WTC11 (cell line): ENCODE measurements around the gene SOCS6.

Experiments used
- TEAD4 ChIP-seq: sonication (generic); formaldehyde crosslinking; IDR thresholded peaks from 2 replicates; pipeline ENCODE4 v1.8.0; 2022; ENCODE audit warnings: mild to moderate bottlenecking, missing genetic modification reagents
- TF ChIP-seq, protein P1 (sequence below): fragments of 200-600 bp; IDR thresholded peaks from 2 replicates; pipeline ENCODE4 v1.8.0; 2022; ENCODE audit warnings: antibody characterized with exemption
- TF ChIP-seq, protein P2 (sequence below): sonication (generic); formaldehyde crosslinking; conservative IDR thresholded peaks from 2 replicates; pipeline ENCODE4 v1.8.1; 2022; ENCODE audit warnings: mild to moderate bottlenecking, missing genetic modification reagents
- TF ChIP-seq, protein P3 (sequence below): sonication (generic); formaldehyde crosslinking; IDR thresholded peaks from 2 replicates; pipeline ENCODE4 v1.8.1; 2023; ENCODE audit warnings: mild to moderate bottlenecking, missing genetic modification reagents, moderate library complexity

DNA sequence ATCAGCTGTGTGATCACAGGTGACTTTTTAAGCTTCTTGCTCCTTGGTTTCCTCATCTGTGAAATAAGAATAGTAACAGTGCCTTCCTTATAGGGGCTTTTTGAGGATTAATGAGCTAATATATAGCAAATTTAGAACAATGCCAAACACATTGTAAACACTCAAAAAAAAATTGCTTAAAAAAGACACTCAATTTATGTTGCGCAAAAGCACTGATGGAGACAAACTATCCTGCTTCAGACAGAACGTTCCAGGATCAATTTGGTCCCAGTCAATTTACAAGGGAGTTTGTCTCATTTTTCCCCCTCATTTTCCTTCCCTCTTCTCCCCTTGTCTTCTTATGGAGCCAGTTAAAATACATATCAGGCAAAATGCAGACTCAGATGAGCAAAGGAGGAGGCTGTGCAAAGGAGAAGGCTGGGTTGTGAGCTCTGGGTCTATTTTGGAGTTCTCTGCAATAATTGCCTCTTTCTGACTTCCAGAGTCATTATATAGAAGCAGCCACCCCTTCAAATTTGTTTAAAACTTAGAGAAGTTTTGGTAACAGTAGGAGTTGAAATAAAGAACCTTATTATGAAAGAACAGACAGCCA, 83.7 kb downstream of the SOCS6 start:
- TF ChIP-seq, protein P1, sequence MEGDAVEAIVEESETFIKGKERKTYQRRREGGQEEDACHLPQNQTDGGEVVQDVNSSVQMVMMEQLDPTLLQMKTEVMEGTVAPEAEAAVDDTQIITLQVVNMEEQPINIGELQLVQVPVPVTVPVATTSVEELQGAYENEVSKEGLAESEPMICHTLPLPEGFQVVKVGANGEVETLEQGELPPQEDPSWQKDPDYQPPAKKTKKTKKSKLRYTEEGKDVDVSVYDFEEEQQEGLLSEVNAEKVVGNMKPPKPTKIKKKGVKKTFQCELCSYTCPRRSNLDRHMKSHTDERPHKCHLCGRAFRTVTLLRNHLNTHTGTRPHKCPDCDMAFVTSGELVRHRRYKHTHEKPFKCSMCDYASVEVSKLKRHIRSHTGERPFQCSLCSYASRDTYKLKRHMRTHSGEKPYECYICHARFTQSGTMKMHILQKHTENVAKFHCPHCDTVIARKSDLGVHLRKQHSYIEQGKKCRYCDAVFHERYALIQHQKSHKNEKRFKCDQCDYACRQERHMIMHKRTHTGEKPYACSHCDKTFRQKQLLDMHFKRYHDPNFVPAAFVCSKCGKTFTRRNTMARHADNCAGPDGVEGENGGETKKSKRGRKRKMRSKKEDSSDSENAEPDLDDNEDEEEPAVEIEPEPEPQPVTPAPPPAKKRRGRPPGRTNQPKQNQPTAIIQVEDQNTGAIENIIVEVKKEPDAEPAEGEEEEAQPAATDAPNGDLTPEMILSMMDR, result no peak
- TF ChIP-seq, protein P2, sequence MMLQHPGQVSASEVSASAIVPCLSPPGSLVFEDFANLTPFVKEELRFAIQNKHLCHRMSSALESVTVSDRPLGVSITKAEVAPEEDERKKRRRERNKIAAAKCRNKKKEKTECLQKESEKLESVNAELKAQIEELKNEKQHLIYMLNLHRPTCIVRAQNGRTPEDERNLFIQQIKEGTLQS (CRISPR knock-in tag), result no peak
- TF ChIP-seq, protein P3, sequence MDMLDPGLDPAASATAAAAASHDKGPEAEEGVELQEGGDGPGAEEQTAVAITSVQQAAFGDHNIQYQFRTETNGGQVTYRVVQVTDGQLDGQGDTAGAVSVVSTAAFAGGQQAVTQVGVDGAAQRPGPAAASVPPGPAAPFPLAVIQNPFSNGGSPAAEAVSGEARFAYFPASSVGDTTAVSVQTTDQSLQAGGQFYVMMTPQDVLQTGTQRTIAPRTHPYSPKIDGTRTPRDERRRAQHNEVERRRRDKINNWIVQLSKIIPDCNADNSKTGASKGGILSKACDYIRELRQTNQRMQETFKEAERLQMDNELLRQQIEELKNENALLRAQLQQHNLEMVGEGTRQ (CRISPR knock-in tag), result no peak
- no peak for TF ChIP-seq TEAD4 (CRISPR knock-in tag)
